Ishikawa (cell line): ENCODE measurements around the gene KDR.

Experiments
- CEBPB ChIP-seq: IDR thresholded peaks from 2 replicates; pipeline ENCODE4 v1.6.1; 2012
- CREB1 ChIP-seq: IDR thresholded peaks from 2 replicates; pipeline ENCODE4 v1.6.1; 2012; ENCODE audit warnings: low read depth
- EGR1 ChIP-seq: IDR thresholded peaks from 2 replicates; pipeline ENCODE4 v1.6.1; 2012
- EP300 ChIP-seq: IDR thresholded peaks from 2 replicates; pipeline ENCODE4 v1.6.1; 2012; ENCODE audit warnings: borderline replicate concordance
- FOXM1 ChIP-seq: IDR thresholded peaks from 2 replicates; pipeline ENCODE4 v1.6.1; 2012; ENCODE audit warnings: low read depth, borderline replicate concordance
- MAX ChIP-seq: IDR thresholded peaks from 2 replicates; pipeline ENCODE4 v1.6.1; 2012
- NFIC ChIP-seq: IDR thresholded peaks from 2 replicates; pipeline ENCODE4 v1.6.1; 2012
- RAD21 ChIP-seq: IDR thresholded peaks from 2 replicates; pipeline ENCODE4 v1.6.1; 2012; ENCODE audit warnings: low read depth
- REST ChIP-seq: IDR thresholded peaks from 2 replicates; pipeline ENCODE4 v1.6.1; 2012; ENCODE audit warnings: low read depth, mild to moderate bottlenecking
- TAF1 ChIP-seq: IDR thresholded peaks from 2 replicates; pipeline ENCODE4 v1.6.1; 2012; ENCODE audit warnings: low read depth, mild to moderate bottlenecking
- TCF12 ChIP-seq: IDR thresholded peaks from 2 replicates; pipeline ENCODE4 v1.6.1; 2012; ENCODE audit warnings: low read depth
- TEAD4 ChIP-seq: IDR thresholded peaks from 2 replicates; pipeline ENCODE4 v1.6.1; 2012
- USF1 ChIP-seq: IDR thresholded peaks from 2 replicates; pipeline ENCODE4 v1.6.1; 2012
- YY1 ChIP-seq: IDR thresholded peaks from 2 replicates; pipeline ENCODE4 v1.6.1; 2012; ENCODE audit warnings: low read depth
- ZBTB7A ChIP-seq: IDR thresholded peaks from 2 replicates; pipeline ENCODE4 v1.6.1; 2012; ENCODE audit warnings: low read depth

Gene KDR

GRCh38 chr4:55132775-55133174 lies 7.4 kb upstream of the KDR start:
- TF ChIP-seq RAD21 (no peak), USF1 (no peak), TCF12 (no peak), CREB1 (no peak), FOXM1 (no peak), ZBTB7A (no peak), EGR1 (no peak), TAF1 (no peak), REST (no peak), EP300 (no peak)

- TF ChIP-seq ZBTB7A (no peak), USF1 (no peak), CEBPB (no peak), MAX (no peak), FOXM1 (no peak), TCF12 (no peak), TEAD4 (no peak), EP300 (no peak), REST (no peak), NFIC (no peak), TAF1 (no peak), YY1 (no peak), EGR1 (no peak), CREB1 (no peak), RAD21 (no peak)
Measured at GRCh38 chr4:55127521-55127920, 2.1 kb upstream of the KDR start.

GRCh38 chr4:55127053-55127452 lies 1.7 kb upstream of the KDR start:
- TF ChIP-seq YY1 = no peak
- TF ChIP-seq MAX = no peak
- no peak for TF ChIP-seq REST
- no peak for TF ChIP-seq TAF1
- TF ChIP-seq EP300 = no peak

- TF ChIP-seq ZBTB7A (peak; percentile 9; the same call in 1 of the 2 replicates), EGR1 (no peak)
Measured at GRCh38 chr4:55125763-55126541, 557 bp upstream of the KDR start.

GRCh38 chr4:55124322-55125076 lies 896 bp downstream of the KDR start:
- TF ChIP-seq TAF1 (no peak), ZBTB7A (no peak), REST (no peak), TEAD4 (no peak), CEBPB (no peak), USF1 (no peak), EP300 (no peak), FOXM1 (no peak), YY1 (no peak)
